ENCODE measurements around the gene IL1RAPL2.
"Not testable (repeated sequence)": the region's sequence is repeated elsewhere in the genome, so short reads cannot be mapped to it uniquely, and the experiment has no call there.

Gene IL1RAPL2

GRCh38 chrX:105179644-105180043 lies 613.6 kb downstream of the IL1RAPL2 start:
- no peak for DNase-seq (ENCODE audit: low read depth)

- DNase-seq (ENCODE audit: low read depth) = no peak
Observed at GRCh38 chrX:105189093-105189492, 623.1 kb downstream of the IL1RAPL2 start.

- DNase-seq (ENCODE audit: low read depth) = no peak
Observed at GRCh38 chrX:105190252-105190853, 624.4 kb downstream of the IL1RAPL2 start.

- no peak for DNase-seq (ENCODE audit: low read depth)
Observed at GRCh38 chrX:105191878-105192277, 625.9 kb downstream of the IL1RAPL2 start.

GRCh38 chrX:105209406-105209805 lies 643.4 kb downstream of the IL1RAPL2 start:
- no peak for DNase-seq (ENCODE audit: low read depth)

GRCh38 chrX:105210258-105210657 lies 644.3 kb downstream of the IL1RAPL2 start:
- DNase-seq (ENCODE audit: low read depth) = no peak

GRCh38 chrX:105211066-105211575 lies 645.1 kb downstream of the IL1RAPL2 start:
- DNase-seq (ENCODE audit: low read depth) = no peak

- no peak for DNase-seq (ENCODE audit: low read depth)
Observed at GRCh38 chrX:105219454-105220401, 653.7 kb downstream of the IL1RAPL2 start.

- no peak for DNase-seq (ENCODE audit: low read depth)
Observed at GRCh38 chrX:105220636-105221035, 654.6 kb downstream of the IL1RAPL2 start, which contains the start of gene TEX13A. TEX13A (minus strand) TSS chrX:105220694; CDS start chrX:105220397, 297 bp downstream.

- DNase-seq (ENCODE audit: low read depth) = no peak
Observed at GRCh38 chrX:105221374-105221773, 655.4 kb downstream of the IL1RAPL2 start.

- no peak for DNase-seq (ENCODE audit: low read depth)
Observed at GRCh38 chrX:105226499-105226898, 660.5 kb downstream of the IL1RAPL2 start.

GRCh38 chrX:105228602-105229001 lies 662.6 kb downstream of the IL1RAPL2 start:
- DNase-seq (ENCODE audit: low read depth) = no peak

- no peak for DNase-seq (ENCODE audit: low read depth)
Observed at GRCh38 chrX:105229146-105229545, 663.1 kb downstream of the IL1RAPL2 start.

- DNase-seq (ENCODE audit: low read depth) = not testable (repeated sequence)
Observed at GRCh38 chrX:105237407-105237806, 671.4 kb downstream of the IL1RAPL2 start.

GRCh38 chrX:105241056-105241455 lies 675.1 kb downstream of the IL1RAPL2 start:
- no peak for DNase-seq (ENCODE audit: low read depth)

- no peak for DNase-seq (ENCODE audit: low read depth)
Observed at GRCh38 chrX:105260291-105261043, 694.5 kb downstream of the IL1RAPL2 start.

GRCh38 chrX:105263171-105263570 lies 697.2 kb downstream of the IL1RAPL2 start:
- DNase-seq (ENCODE audit: low read depth) = no peak

GRCh38 chrX:105263801-105264200 lies 697.8 kb downstream of the IL1RAPL2 start:
- no peak for DNase-seq (ENCODE audit: low read depth)

GRCh38 chrX:105265093-105265492 lies 699.1 kb downstream of the IL1RAPL2 start:
- no peak for DNase-seq (ENCODE audit: low read depth)

- DNase-seq (ENCODE audit: low read depth) = no peak
Observed at GRCh38 chrX:105266456-105266855, 700.5 kb downstream of the IL1RAPL2 start.

GRCh38 chrX:105267167-105267566 lies 701.2 kb downstream of the IL1RAPL2 start:
- no peak for DNase-seq (ENCODE audit: low read depth)

GRCh38 chrX:105269386-105269785 lies 703.4 kb downstream of the IL1RAPL2 start:
- DNase-seq (ENCODE audit: low read depth) = no peak

All from stimulated activated CD8-positive, alpha-beta memory T cell treated with anti-CD3 and anti-CD28 coated beads, Interleukin-15, amount 100 ng/mL, for 24 hours (primary cell).